ENCODE data around the gene NCOA6. TPM values are rescaled to one million over a fixed set of nuclear protein-coding genes. Genes with fewer than 3 reads are reported as not detected.
A peak's percentile ranks its signal among the peaks of the same experiment; 100 is the strongest.

NCOA6 gene
- total and polyA plus RNA-seq, 5 donors from 2014 or later: 1.7 to 31.5 (median 3.9) TPM

DNA sequence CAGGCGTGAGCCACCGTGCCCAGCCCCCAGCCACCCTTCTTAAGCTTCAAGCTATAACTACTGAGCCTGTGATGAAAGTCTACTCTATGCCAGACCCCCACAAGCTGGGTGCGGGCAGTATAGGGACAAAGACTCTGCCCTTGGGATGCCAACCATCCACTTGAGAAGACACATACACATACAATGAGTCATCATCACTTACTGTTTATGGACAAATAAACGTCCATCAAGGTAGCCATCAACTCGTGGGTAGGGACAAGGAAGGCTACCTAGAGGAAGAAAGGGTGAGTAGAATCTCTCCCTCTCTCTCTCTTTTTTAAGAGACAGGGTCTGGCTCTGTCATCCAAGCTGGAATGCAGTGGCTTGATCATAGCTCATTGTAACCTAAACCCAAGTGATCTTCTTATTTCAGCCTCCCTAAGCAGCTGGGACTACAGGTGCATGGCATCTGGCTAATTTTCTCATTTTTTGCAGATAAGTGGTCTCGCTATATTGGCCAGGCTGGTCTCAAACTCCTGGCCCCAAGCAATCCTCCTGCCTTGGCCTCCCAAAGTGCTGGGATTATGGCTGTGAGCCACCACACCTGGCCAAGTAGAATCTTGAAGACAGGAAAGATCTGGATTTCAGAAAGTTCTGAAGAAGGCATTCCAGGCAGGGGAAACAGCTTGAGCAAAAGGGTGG, 123.9 kb downstream of the NCOA6 start:
- Histone ChIP-seq H3K27ac (ENCODE audit: insufficient read depth, low read length, poor library complexity, severe bottlenecking) (no peak overlapping the region), H3K4me3 (ENCODE audit: low read depth, low read length) (no peak overlapping the region), H3K27me3 (ENCODE audit: control insufficient read depth, insufficient read depth, low read length) (no peaks in the 10 kb centered on the region), H3K9me3 (ENCODE audit: control insufficient read depth in 2 of 2, low read length in 2 of 2) (no peaks in the 10 kb centered on the region), H3K4me1 (ENCODE audit: control insufficient read depth, insufficient read depth, low read length, poor library complexity, severe bottlenecking) (peaks cover 11% of the 10 kb centered on the region), H3K36me3 (ENCODE audit: control insufficient read depth, insufficient read depth, low read length) (no peaks in the 10 kb centered on the region)
- peaks cover 26% of the 10 kb centered on the region for H3K27me3 Mint-ChIP-seq
- no peaks in the 10 kb centered on the region for H3K36me3 Mint-ChIP-seq
- no peak for DNase-seq
- H3K27ac Mint-ChIP-seq: no peak overlapping the region
- peak overlapping the region; percentile 42 to 88 (median 58) for H3K4me3 Mint-ChIP-seq
- ATAC-seq (ENCODE audit: low read depth in 2 of 2): no peak
- peaks cover 0 to 16% (median 10%) of the 10 kb centered on the region in 4 donors for H3K4me1 Mint-ChIP-seq
- no peaks in the 10 kb centered on the region for H3K9me3 Mint-ChIP-seq

DNA sequence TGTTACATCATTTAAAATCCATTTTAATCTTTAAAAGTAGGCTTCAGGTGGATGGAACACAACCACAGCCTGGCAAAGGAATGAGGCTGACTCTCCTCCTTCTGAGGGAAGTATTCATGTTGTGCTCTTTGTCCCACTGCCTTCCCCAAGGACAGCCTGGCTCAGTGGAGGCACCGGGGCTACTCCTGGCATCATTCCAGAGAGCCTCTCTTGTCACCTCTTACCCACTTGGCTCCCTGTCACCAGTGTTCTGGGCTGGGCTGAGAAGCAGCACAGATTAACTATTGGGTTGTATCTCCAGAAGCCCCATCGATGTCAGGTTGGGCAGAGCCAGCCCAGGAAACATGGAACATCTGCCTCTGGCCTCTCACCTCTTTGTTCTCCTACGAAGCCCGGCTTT, 132.0 kb downstream of the NCOA6 start:
- DNase-seq (no peak), ATAC-seq (ENCODE audit: low read depth in 2 of 2) (no peak)
- Mint-ChIP-seq H3K27ac (no peak overlapping the region), H3K36me3 (no peaks in the 10 kb centered on the region), H3K4me1 (no peaks in the 10 kb centered on the region), H3K27me3 (peaks cover 26% of the 10 kb centered on the region), H3K9me3 (peaks cover 0 to 2% (median 0%) of the 10 kb centered on the region in 7 donors), H3K4me3 (no peak overlapping the region)
- Histone ChIP-seq H3K9me3 (ENCODE audit: control insufficient read depth in 2 of 2, low read length in 2 of 2) (no peaks in the 10 kb centered on the region), H3K4me3 (ENCODE audit: low read depth, low read length) (no peak overlapping the region), H3K4me1 (ENCODE audit: control insufficient read depth, insufficient read depth, low read length, poor library complexity, severe bottlenecking) (no peaks in the 10 kb centered on the region), H3K36me3 (ENCODE audit: control insufficient read depth, insufficient read depth, low read length) (no peaks in the 10 kb centered on the region), H3K27ac (ENCODE audit: insufficient read depth, low read length, poor library complexity, severe bottlenecking) (no peak overlapping the region), H3K27me3 (ENCODE audit: control insufficient read depth, insufficient read depth, low read length) (no peaks in the 10 kb centered on the region)

DNA sequence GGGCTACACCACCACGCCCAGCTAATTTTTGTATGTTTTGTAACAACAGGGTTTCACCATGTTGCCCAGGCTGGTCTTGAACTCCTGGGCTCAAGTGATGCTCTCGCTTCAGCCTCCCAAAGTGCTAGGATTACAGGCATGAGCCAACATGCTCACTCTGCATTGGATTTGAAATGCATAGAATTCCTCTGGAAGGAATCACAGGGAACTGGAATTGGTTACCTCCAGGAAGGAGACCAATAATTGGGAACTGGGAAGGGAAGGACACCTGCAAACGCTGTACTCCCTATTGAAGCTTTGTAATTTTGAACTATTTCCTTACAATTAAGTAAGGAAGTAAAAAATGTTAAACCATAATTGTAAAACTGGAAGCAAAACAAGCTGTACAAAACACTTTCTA, 133.6 kb downstream of the NCOA6 start:
- ATAC-seq (ENCODE audit: low read depth in 2 of 2) (no peak), DNase-seq (no peak)
- H3K4me3 Mint-ChIP-seq: no peak overlapping the region
- Histone ChIP-seq H3K9me3 (ENCODE audit: control insufficient read depth in 2 of 2, low read length in 2 of 2) (no peaks in the 10 kb centered on the region), H3K4me1 (ENCODE audit: control insufficient read depth, insufficient read depth, low read length, poor library complexity, severe bottlenecking) (no peaks in the 10 kb centered on the region), H3K4me3 (ENCODE audit: low read depth, low read length) (no peak overlapping the region), H3K27ac (ENCODE audit: insufficient read depth, low read length, poor library complexity, severe bottlenecking) (no peak overlapping the region), H3K27me3 (ENCODE audit: control insufficient read depth, insufficient read depth, low read length) (no peaks in the 10 kb centered on the region), H3K36me3 (ENCODE audit: control insufficient read depth, insufficient read depth, low read length) (no peaks in the 10 kb centered on the region)
- H3K27me3 Mint-ChIP-seq: peaks cover 20% of the 10 kb centered on the region
- peaks cover 0 to 2% (median 0%) of the 10 kb centered on the region in 7 donors for H3K9me3 Mint-ChIP-seq
- no peak overlapping the region for H3K27ac Mint-ChIP-seq
- no peaks in the 10 kb centered on the region for H3K4me1 Mint-ChIP-seq
- no peaks in the 10 kb centered on the region for H3K36me3 Mint-ChIP-seq

DNA sequence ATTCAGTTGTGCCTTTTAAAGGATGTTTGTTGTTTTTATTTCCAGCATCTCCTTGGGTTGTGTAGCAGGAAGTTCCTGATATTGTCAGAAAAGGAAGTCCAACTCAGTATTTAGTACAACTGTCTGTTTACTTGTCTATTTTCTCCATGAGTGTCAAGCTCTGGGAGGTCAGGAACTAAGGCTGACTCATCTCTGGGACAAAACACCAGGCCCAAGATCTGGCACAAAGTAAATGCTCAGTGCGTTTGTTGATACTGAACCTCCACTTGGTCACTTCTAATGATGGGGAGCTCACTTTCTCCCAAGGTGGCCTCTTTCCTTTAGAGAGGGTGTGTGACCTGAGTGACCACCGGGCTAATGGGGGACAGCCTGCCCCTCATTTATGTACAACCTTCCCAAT, 136.0 kb downstream of the NCOA6 start:
- Histone ChIP-seq H3K27me3 (ENCODE audit: control insufficient read depth, insufficient read depth, low read length) (no peaks in the 10 kb centered on the region), H3K36me3 (ENCODE audit: control insufficient read depth, insufficient read depth, low read length) (no peaks in the 10 kb centered on the region), H3K4me1 (ENCODE audit: control insufficient read depth, insufficient read depth, low read length, poor library complexity, severe bottlenecking) (no peaks in the 10 kb centered on the region), H3K27ac (ENCODE audit: insufficient read depth, low read length, poor library complexity, severe bottlenecking) (no peak overlapping the region), H3K4me3 (ENCODE audit: low read depth, low read length) (no peak overlapping the region), H3K9me3 (ENCODE audit: control insufficient read depth in 2 of 2, low read length in 2 of 2) (no peaks in the 10 kb centered on the region)
- no peak for ATAC-seq (ENCODE audit: low read depth in 2 of 2)
- DNase-seq: no peak
- Mint-ChIP-seq H3K9me3 (no peaks in the 10 kb centered on the region), H3K4me3 (no peak overlapping the region), H3K27me3 (peaks cover 15% of the 10 kb centered on the region), H3K36me3 (no peaks in the 10 kb centered on the region), H3K4me1 (no peaks in the 10 kb centered on the region), H3K27ac (no peak overlapping the region)

DNA sequence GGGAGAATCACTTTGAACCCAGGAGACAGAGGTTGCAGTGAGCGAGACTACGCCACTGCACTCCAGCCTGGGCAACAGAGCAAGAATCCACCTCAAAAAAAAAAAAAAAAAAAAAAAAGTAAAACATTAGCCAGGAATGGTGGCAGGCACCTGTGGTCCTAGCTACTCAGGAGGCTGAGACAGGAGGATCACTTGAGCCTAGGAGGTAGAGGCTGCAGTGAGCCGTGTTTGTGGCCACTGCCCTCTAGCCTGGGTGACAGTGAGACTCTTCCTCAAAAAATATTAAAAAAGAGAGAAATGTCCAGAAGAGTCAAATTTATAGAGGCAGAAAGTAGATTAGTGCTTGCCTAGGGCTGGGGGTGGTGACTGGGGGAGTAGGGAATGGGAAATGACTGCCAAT, 141.8 kb downstream of the NCOA6 start:
- Histone ChIP-seq H3K4me3 (ENCODE audit: low read depth, low read length) (no peak overlapping the region), H3K9me3 (ENCODE audit: control insufficient read depth in 2 of 2, low read length in 2 of 2) (no peaks in the 10 kb centered on the region), H3K27me3 (ENCODE audit: control insufficient read depth, insufficient read depth, low read length) (no peaks in the 10 kb centered on the region), H3K36me3 (ENCODE audit: control insufficient read depth, insufficient read depth, low read length) (no peaks in the 10 kb centered on the region), H3K27ac (ENCODE audit: insufficient read depth, low read length, poor library complexity, severe bottlenecking) (no peak overlapping the region), H3K4me1 (ENCODE audit: control insufficient read depth, insufficient read depth, low read length, poor library complexity, severe bottlenecking) (no peaks in the 10 kb centered on the region)
- no peak for ATAC-seq (ENCODE audit: low read depth in 2 of 2)
- H3K9me3 Mint-ChIP-seq: no peaks in the 10 kb centered on the region
- no peak overlapping the region for H3K27ac Mint-ChIP-seq
- no peak for DNase-seq
- peaks cover 0 to 6% (median 0%) of the 10 kb centered on the region in 4 donors for H3K4me1 Mint-ChIP-seq
- H3K4me3 Mint-ChIP-seq: no peak overlapping the region
- no peaks in the 10 kb centered on the region for H3K36me3 Mint-ChIP-seq
- H3K27me3 Mint-ChIP-seq: peaks cover 4% of the 10 kb centered on the region

DNA sequence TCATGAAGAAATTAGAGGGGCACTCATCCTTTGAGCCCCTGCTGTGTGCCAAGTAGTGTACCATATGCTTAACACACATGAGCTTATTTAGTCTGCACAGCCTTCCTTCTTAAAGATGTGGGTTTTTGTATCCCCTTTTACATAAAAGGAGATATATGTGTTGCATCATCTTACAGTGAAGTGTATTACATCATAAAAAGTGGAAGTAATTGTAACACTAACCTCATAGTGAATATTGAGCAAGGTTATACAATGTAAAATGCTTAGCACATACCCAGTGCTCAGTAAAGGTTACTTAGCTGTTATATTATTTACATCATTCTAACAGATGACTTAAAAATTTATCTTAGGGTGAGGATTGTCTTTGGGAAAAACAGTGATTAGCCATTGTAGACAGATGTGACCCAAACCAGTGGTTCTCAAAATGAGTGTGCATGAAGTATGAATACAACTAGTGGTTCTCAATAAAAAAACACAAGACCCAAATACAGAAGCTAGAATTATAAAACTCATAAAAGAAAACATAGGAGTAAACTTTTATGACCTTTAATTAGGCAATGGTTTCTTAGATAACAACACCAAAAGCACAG, 144.8 kb downstream of the NCOA6 start:
- peaks cover 4 to 16% (median 10%) of the 10 kb centered on the region in 4 donors for H3K4me1 Mint-ChIP-seq
- no peaks in the 10 kb centered on the region for H3K36me3 Mint-ChIP-seq
- Histone ChIP-seq H3K27me3 (ENCODE audit: control insufficient read depth, insufficient read depth, low read length) (no peaks in the 10 kb centered on the region), H3K36me3 (ENCODE audit: control insufficient read depth, insufficient read depth, low read length) (no peaks in the 10 kb centered on the region), H3K4me3 (ENCODE audit: low read depth, low read length) (no peak overlapping the region), H3K4me1 (ENCODE audit: control insufficient read depth, insufficient read depth, low read length, poor library complexity, severe bottlenecking) (peaks cover 12% of the 10 kb centered on the region), H3K9me3 (ENCODE audit: control insufficient read depth in 2 of 2, low read length in 2 of 2) (no peaks in the 10 kb centered on the region), H3K27ac (ENCODE audit: insufficient read depth, low read length, poor library complexity, severe bottlenecking) (no peak overlapping the region)
- peak overlapping the region in 1 of 3 donors; percentile 56 for H3K27ac Mint-ChIP-seq
- H3K27me3 Mint-ChIP-seq: peaks cover 4% of the 10 kb centered on the region
- H3K4me3 Mint-ChIP-seq: peak overlapping the region in 3 of 4 donors; percentile 44 to 85 (median 52)
- no peaks in the 10 kb centered on the region for H3K9me3 Mint-ChIP-seq
- DNase-seq (no peak), ATAC-seq (ENCODE audit: low read depth in 2 of 2) (no peak)

DNA sequence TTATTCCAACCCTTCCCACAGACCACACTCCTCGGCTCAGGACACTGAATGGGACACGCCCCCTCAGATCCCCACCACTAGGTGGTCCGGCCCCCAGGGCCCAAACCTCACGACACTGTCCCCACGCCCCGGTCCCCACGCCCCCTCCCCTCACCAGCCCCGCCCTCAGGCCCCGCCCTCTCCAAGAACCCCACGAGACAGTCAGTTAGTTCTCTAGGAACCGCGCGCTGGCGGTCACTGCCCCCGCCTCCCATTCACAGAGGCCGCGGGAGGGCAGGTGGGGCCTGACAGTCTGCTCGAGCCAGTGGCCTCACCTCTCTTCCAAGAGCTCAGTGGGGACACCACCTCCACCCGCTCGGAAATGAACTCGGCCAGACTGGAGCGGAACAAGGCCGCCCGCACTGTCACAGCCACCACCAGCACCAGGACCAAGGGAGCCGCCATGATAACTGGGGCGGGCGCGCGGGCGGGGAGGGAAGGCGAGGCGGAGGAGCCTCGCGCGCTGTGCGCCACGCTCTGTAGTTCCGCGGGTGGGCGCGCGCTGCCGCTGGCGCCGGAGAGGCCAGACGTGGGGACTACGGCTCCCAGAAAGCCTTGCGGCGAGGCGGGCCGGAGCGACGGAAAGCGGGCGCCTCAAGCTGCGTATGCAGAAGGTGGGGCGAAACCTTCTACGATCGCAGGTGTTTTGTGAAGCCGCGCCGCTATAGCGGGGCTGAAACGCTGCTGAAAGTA, 148.6 kb downstream of the NCOA6 start, which contains the start of gene PIGU:
Gene PIGU (minus strand): TSS at position 451 of the 732 bp plus-strand sequence. CDS start 7 bp downstream, at position 444.
- DNase-seq (peak; percentile 93 to 99 (median 96)), ATAC-seq (ENCODE audit: low read depth in 2 of 2) (peak; percentile 99)
- Mint-ChIP-seq H3K27me3 (no peaks in the 10 kb centered on the region), H3K27ac (peak within 1 kb of the TSS; percentile 95 to 98 (median 98)), H3K4me3 (peak within 1 kb of the TSS; percentile 96 to 98 (median 97)), H3K36me3 (peaks cover 7% of the 10 kb centered on the region), H3K9me3 (no peaks in the 10 kb centered on the region), H3K4me1 (peaks cover 6 to 28% (median 17%) of the 10 kb centered on the region in 4 donors)
- H3K4me3 ChIP-seq (ENCODE audit: low read depth, low read length): peak within 1 kb of the TSS; percentile 83
- no peaks in the 10 kb centered on the region for H3K36me3 ChIP-seq (ENCODE audit: control insufficient read depth, insufficient read depth, low read length)
- H3K27ac ChIP-seq (ENCODE audit: insufficient read depth, low read length, poor library complexity, severe bottlenecking): peak within 1 kb of the TSS; percentile 85
- peaks cover 12% of the 10 kb centered on the region for H3K4me1 ChIP-seq (ENCODE audit: control insufficient read depth, insufficient read depth, low read length, poor library complexity, severe bottlenecking)
- H3K27me3 ChIP-seq (ENCODE audit: control insufficient read depth, insufficient read depth, low read length): no peaks in the 10 kb centered on the region
- H3K9me3 ChIP-seq (ENCODE audit: control insufficient read depth in 2 of 2, low read length in 2 of 2): no peaks in the 10 kb centered on the region
